ENCODE results near the gene TMEM178A. TPM values are rescaled to one million over a fixed set of nuclear protein-coding genes. Genes with fewer than 3 reads are reported as not detected.

Gene TMEM178A
- polyA plus RNA-seq, 1 donor: 7.3 TPM

DNA sequence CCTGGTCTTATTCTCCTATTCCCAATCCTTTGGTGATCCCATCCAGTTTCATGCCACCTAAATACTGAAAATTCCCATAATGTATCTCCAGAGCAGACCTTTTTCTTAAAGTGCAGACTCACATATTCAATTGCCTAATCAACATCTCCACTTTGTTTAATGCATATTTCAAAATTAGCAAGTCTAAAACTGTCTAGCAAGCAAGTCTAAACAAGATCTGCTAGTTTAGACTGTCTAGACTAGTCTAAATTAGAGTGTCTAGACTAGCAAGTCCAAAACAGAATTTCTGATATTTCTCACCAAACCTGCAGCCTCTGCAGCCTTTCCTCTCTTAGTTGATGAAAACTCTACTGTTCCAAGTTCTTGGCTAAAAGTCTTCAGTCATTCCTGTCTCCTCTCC, 68.7 kb downstream of the TMEM178A start:
- peaks cover under 1% of the 10 kb centered on the region for H3K4me1 ChIP-seq (ENCODE audit: control insufficient read depth, insufficient read depth, low read length)
- no peaks in the 10 kb centered on the region for H3K27me3 ChIP-seq (ENCODE audit: control insufficient read depth, insufficient read depth, low read length)
- H3K4me3 ChIP-seq (ENCODE audit: low read length): no peak overlapping the region
- H3K36me3 ChIP-seq (ENCODE audit: control insufficient read depth, insufficient read depth, low read length): peaks cover 61% of the 10 kb centered on the region
- no peak for DNase-seq
- H3K9me3 ChIP-seq (ENCODE audit: control insufficient read depth, low read depth, low read length): no peaks in the 10 kb centered on the region
- no peak overlapping the region for H3K27ac ChIP-seq (ENCODE audit: low read length)

DNA sequence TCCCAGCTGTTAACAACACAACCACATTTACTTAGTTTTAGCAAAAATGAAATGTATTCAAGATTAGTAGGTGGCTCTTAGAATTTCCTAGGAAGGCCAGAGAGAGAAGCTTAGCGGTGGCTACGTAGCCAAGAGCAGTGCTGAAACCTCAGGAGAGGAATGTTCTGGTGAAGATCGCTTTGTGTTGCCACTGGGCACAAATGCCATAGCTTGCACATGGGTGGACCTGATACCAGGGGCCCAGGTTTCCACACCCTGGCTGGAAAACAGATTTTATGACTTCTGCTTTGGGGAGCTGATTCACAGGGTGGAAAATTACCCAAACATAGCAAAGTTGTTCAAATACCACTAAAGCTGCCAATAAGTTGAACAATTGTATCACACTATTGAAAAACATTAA, 69.9 kb downstream of the TMEM178A start:
- Histone ChIP-seq H3K4me3 (ENCODE audit: low read length) (no peak overlapping the region), H3K4me1 (ENCODE audit: control insufficient read depth, insufficient read depth, low read length) (peaks cover 3% of the 10 kb centered on the region), H3K27me3 (ENCODE audit: control insufficient read depth, insufficient read depth, low read length) (no peaks in the 10 kb centered on the region), H3K36me3 (ENCODE audit: control insufficient read depth, insufficient read depth, low read length) (peaks cover 67% of the 10 kb centered on the region), H3K9me3 (ENCODE audit: control insufficient read depth, low read depth, low read length) (no peaks in the 10 kb centered on the region), H3K27ac (ENCODE audit: low read length) (no peak overlapping the region)
- WGBS (ENCODE audit: insufficient coverage, low lambda C conversion rate): no CpG with 5 or more reads among the region's 3 CpGs
- no peak for DNase-seq

DNA sequence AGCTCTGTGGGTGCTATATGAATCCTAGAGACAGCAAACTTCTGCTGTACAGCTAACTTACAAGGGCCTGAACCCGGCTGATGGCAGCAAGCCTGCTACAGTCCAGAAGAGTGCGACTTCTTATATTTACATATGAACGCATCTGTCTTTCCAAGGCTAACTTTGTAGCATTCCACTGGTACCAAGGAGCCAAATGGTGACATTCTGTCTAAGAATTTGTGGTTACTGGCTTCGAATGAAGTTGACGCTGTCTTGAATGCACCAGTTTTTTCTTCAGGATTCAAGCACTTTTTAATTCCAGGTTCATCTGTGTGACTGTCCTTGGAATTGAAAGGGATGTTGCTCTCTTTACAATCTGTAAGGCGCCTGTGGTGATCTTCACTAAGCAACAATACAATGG, 70.9 kb downstream of the TMEM178A start:
- H3K9me3 ChIP-seq (ENCODE audit: control insufficient read depth, low read depth, low read length): no peaks in the 10 kb centered on the region
- no peaks in the 10 kb centered on the region for H3K27me3 ChIP-seq (ENCODE audit: control insufficient read depth, insufficient read depth, low read length)
- peaks cover 68% of the 10 kb centered on the region for H3K36me3 ChIP-seq (ENCODE audit: control insufficient read depth, insufficient read depth, low read length)
- no peak for DNase-seq
- H3K4me3 ChIP-seq (ENCODE audit: low read length): no peak overlapping the region
- H3K4me1 ChIP-seq (ENCODE audit: control insufficient read depth, insufficient read depth, low read length): peaks cover 3% of the 10 kb centered on the region
- 81% methylated on average over 4 of the region's 6 CpGs for WGBS (ENCODE audit: insufficient coverage, low lambda C conversion rate)
- H3K27ac ChIP-seq (ENCODE audit: low read length): no peak overlapping the region

DNA sequence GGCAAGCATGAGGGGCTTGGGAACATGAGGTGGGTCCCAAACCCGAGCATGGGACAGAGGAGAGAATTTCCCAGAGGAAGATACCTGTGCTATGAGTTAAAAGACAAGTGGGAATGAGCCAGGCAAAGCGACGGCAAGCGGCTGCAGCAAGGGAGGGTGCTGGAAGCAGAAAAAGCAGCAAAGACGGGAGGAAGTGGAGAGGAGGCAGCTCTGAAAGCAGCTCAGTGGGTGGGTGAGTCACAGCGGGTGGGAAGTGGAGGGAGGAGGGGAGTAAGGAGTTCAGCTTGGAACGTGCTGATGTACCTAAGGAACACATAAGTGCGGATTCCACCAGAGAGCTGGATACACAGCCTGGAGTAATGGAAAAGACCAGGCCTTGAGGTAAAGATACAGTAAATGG, 71.9 kb downstream of the TMEM178A start:
- no peaks in the 10 kb centered on the region for H3K27me3 ChIP-seq (ENCODE audit: control insufficient read depth, insufficient read depth, low read length)
- no peak overlapping the region for H3K4me3 ChIP-seq (ENCODE audit: low read length)
- WGBS (ENCODE audit: insufficient coverage, low lambda C conversion rate): 90% methylated on average over 5 of the region's 8 CpGs
- no peak overlapping the region for H3K27ac ChIP-seq (ENCODE audit: low read length)
- DNase-seq: no peak
- peaks cover 3% of the 10 kb centered on the region for H3K4me1 ChIP-seq (ENCODE audit: control insufficient read depth, insufficient read depth, low read length)
- peaks cover 63% of the 10 kb centered on the region for H3K36me3 ChIP-seq (ENCODE audit: control insufficient read depth, insufficient read depth, low read length)
- no peaks in the 10 kb centered on the region for H3K9me3 ChIP-seq (ENCODE audit: control insufficient read depth, low read depth, low read length)

DNA sequence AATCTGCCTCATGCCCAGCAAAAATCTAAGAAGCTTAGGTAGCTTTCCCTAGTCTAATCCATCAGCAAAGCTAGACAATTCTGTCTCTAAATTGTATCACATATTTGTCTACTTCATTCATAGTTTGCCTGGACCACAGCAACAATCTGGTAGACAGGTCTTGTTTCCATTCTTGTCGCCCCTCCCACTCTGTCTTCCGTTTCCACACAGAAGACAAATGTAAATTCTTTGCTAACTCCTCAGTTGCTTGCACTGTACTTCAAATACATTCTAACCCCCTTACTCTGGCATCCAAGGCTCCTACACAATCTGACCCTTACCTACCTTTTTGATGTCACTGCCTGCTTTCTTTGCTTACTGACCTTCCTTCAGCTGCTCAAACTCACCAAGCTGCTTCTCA, 73.2 kb downstream of the TMEM178A start:
- Histone ChIP-seq H3K27me3 (ENCODE audit: control insufficient read depth, insufficient read depth, low read length) (no peaks in the 10 kb centered on the region), H3K27ac (ENCODE audit: low read length) (no peak overlapping the region), H3K4me3 (ENCODE audit: low read length) (no peak overlapping the region), H3K4me1 (ENCODE audit: control insufficient read depth, insufficient read depth, low read length) (peaks cover 3% of the 10 kb centered on the region), H3K9me3 (ENCODE audit: control insufficient read depth, low read depth, low read length) (no peaks in the 10 kb centered on the region), H3K36me3 (ENCODE audit: control insufficient read depth, insufficient read depth, low read length) (peaks cover 64% of the 10 kb centered on the region)
- WGBS (ENCODE audit: insufficient coverage, low lambda C conversion rate): 83% methylated on average over 1 of the region's 2 CpGs
- DNase-seq: no peak

DNA sequence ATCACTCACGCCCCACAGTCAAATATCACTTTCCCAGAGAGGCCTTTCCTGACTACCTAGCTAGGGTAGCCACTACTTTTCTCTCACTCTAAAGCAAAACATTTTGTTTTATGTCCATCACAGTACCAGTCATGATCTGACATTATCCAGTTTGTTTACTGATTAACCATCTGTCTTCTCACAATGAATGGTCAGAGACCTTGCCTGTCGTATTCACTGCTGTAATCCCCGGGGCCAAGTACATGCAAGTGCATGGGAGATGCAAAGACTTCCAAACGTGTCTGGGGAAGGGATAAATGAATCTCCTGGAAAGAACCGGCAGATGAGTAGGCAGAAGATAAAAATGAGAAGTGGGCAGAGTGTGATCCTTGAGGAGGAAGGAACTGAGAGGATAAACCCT, 73.7 kb downstream of the TMEM178A start:
- Histone ChIP-seq H3K27me3 (ENCODE audit: control insufficient read depth, insufficient read depth, low read length) (no peaks in the 10 kb centered on the region), H3K27ac (ENCODE audit: low read length) (no peak overlapping the region), H3K4me3 (ENCODE audit: low read length) (no peak overlapping the region), H3K9me3 (ENCODE audit: control insufficient read depth, low read depth, low read length) (no peaks in the 10 kb centered on the region), H3K4me1 (ENCODE audit: control insufficient read depth, insufficient read depth, low read length) (peaks cover 3% of the 10 kb centered on the region), H3K36me3 (ENCODE audit: control insufficient read depth, insufficient read depth, low read length) (peaks cover 60% of the 10 kb centered on the region)
- DNase-seq: peak in 1 of 2 donors; percentile 11
- WGBS (ENCODE audit: insufficient coverage, low lambda C conversion rate): 19% methylated on average over 2 of the region's 5 CpGs

DNA sequence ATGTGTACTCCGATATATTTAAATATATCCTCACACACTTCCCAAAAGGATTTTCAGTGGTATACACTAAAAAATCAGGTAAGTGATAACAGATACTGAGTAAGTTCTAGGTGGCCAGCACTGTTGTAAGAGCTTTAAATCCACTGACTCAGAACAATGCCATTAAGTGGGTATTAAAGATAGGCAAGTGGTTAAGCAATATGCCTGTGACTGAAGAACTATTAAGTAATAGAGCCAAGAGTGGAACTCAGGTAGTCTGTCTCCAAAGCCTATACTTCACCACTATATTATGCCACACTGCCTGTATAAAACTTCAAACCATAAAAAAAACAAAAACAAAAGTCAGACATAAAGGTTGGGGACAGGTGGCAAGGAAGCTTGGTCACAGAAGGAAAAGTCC, 76.2 kb downstream of the TMEM178A start:
- Histone ChIP-seq H3K9me3 (ENCODE audit: control insufficient read depth, low read depth, low read length) (no peaks in the 10 kb centered on the region), H3K4me3 (ENCODE audit: low read length) (no peak overlapping the region), H3K27ac (ENCODE audit: low read length) (no peak overlapping the region), H3K27me3 (ENCODE audit: control insufficient read depth, insufficient read depth, low read length) (no peaks in the 10 kb centered on the region), H3K36me3 (ENCODE audit: control insufficient read depth, insufficient read depth, low read length) (peaks cover 46% of the 10 kb centered on the region), H3K4me1 (ENCODE audit: control insufficient read depth, insufficient read depth, low read length) (peaks cover 3% of the 10 kb centered on the region)
- WGBS (ENCODE audit: insufficient coverage, low lambda C conversion rate): no CpG with 5 or more reads among the region's 1 CpG
- DNase-seq: peak in 1 of 2 donors; percentile 12

DNA sequence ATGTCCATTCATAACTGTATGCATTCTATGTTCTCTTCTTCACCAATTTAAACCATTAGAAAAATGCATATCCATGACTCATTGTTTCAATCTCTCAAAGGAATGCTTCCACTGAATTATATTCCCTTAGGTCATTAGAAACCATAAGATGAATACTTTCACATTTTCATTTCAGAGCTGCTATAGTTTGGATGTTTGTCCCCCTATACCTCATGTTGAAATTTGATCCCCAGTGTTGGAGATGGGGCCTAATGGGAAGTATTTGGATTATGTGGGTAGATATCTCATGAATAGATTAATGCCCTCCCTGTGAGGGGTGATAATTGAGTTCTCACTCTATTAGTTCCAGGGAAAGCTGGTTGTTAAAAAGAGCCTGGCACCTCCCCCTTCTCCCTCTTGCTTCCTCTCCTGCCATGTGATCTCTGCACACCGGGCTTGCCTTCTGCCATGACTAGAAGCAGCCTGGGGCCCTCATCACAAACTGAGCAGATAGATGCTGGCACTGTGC, 77.6 kb downstream of the TMEM178A start:
- WGBS (ENCODE audit: insufficient coverage, low lambda C conversion rate): no CpG with 5 or more reads among the region's 1 CpG
- Histone ChIP-seq H3K27me3 (ENCODE audit: control insufficient read depth, insufficient read depth, low read length) (no peaks in the 10 kb centered on the region), H3K4me1 (ENCODE audit: control insufficient read depth, insufficient read depth, low read length) (peaks cover 3% of the 10 kb centered on the region), H3K27ac (ENCODE audit: low read length) (no peak overlapping the region), H3K36me3 (ENCODE audit: control insufficient read depth, insufficient read depth, low read length) (peaks cover 40% of the 10 kb centered on the region), H3K9me3 (ENCODE audit: control insufficient read depth, low read depth, low read length) (no peaks in the 10 kb centered on the region), H3K4me3 (ENCODE audit: low read length) (no peak overlapping the region)
- no peak for DNase-seq

DNA sequence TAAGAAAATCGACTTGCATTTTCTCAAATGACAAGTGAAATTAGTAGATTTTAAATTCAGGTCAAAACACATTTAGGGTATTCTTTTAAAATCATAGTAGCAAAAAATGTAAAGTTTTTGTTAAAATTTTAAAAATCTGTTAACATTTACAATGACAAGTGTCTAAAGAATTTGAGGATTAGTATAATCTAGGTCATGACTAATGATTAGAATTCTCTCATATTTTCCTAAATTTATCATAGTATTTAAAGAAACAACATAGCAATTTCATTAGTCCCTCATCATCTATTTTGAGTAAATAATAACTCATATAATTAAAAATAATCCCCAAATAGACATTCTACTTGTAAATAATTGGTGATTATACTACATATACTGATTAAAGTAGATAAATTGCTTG, 89.7 kb downstream of the TMEM178A start:
- DNase-seq: no peak
- Histone ChIP-seq H3K4me1 (ENCODE audit: control insufficient read depth, insufficient read depth, low read length) (no peaks in the 10 kb centered on the region), H3K9me3 (ENCODE audit: control insufficient read depth, low read depth, low read length) (no peaks in the 10 kb centered on the region), H3K27me3 (ENCODE audit: control insufficient read depth, insufficient read depth, low read length) (no peaks in the 10 kb centered on the region), H3K36me3 (ENCODE audit: control insufficient read depth, insufficient read depth, low read length) (peaks cover 72% of the 10 kb centered on the region), H3K4me3 (ENCODE audit: low read length) (no peak overlapping the region), H3K27ac (ENCODE audit: low read length) (no peak overlapping the region)
- WGBS (ENCODE audit: insufficient coverage, low lambda C conversion rate): 93% methylated on average over 1 of the region's 1 CpG

DNA sequence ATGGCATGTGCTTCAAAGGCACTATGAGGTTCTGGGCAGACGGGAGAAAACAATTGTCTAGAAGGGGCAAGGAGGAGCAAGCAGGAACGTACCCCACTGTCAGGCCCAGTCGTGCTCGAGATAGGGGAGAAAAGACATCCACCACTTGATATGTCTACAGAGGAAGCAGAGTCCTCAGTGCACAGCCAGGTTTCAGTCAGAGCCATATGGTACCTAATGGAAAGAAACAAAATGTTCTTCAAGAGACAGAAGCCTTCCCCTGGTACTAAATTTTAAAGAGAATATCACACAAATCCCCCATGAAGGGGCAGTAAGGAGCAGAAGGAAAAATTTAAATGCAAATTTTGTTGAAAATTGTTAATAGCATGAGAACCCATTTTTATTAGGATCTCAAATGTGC, 91.4 kb downstream of the TMEM178A start:
- no peak overlapping the region for H3K27ac ChIP-seq (ENCODE audit: low read length)
- H3K27me3 ChIP-seq (ENCODE audit: control insufficient read depth, insufficient read depth, low read length): no peaks in the 10 kb centered on the region
- no peak for DNase-seq
- no peaks in the 10 kb centered on the region for H3K9me3 ChIP-seq (ENCODE audit: control insufficient read depth, low read depth, low read length)
- WGBS (ENCODE audit: insufficient coverage, low lambda C conversion rate): no CpG with 5 or more reads among the region's 4 CpGs
- peaks cover 65% of the 10 kb centered on the region for H3K36me3 ChIP-seq (ENCODE audit: control insufficient read depth, insufficient read depth, low read length)
- H3K4me3 ChIP-seq (ENCODE audit: low read length): no peak overlapping the region
- H3K4me1 ChIP-seq (ENCODE audit: control insufficient read depth, insufficient read depth, low read length): no peaks in the 10 kb centered on the region

DNA sequence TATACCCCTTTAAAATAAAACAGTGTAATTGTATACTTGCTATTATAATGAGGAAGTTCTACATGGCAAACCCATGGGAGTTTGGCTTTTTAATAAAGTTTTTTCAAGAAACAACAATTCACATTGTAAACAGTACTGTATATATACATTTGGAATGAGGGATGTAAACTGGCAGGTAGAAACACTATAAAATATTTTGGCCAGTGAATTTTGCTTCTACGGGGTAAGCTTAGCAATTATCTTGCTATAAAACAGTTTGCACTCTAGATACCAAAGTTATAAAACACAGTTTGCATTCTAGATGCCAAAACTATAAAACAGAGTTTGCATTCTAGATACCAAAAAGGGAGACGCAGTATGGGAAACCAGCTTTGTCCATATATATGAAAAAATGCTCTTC, 96.7 kb downstream of the TMEM178A start:
- Histone ChIP-seq H3K27ac (ENCODE audit: low read length) (no peak overlapping the region), H3K27me3 (ENCODE audit: control insufficient read depth, insufficient read depth, low read length) (no peaks in the 10 kb centered on the region), H3K9me3 (ENCODE audit: control insufficient read depth, low read depth, low read length) (no peaks in the 10 kb centered on the region), H3K36me3 (ENCODE audit: control insufficient read depth, insufficient read depth, low read length) (peaks cover 52% of the 10 kb centered on the region), H3K4me3 (ENCODE audit: low read length) (no peak overlapping the region), H3K4me1 (ENCODE audit: control insufficient read depth, insufficient read depth, low read length) (no peaks in the 10 kb centered on the region)
- DNase-seq: no peak
- 100% methylated on average over 1 of the region's 2 CpGs for WGBS (ENCODE audit: insufficient coverage, low lambda C conversion rate)
